HG03095 (cell line): ENCODE data around the gene NUTF2.
"Not testable (repeated sequence)": the region's sequence is repeated elsewhere in the genome, so short reads cannot be mapped to it uniquely, and the experiment has no call there.

ENCODE experiments used
- ATAC-seq: cut with Tn5 transposase; IDR thresholded peaks from one replicate; pipeline ENCODE4 v1.9.1; 2021; ENCODE audit warnings: moderate library complexity; ENCODE audit not compliant: unreplicated experiment

Gene NUTF2

GRCh38 chr16:67837190-67837589 is 9.5 kb upstream of the NUTF2 start:
- ATAC-seq = not testable (repeated sequence)

DNA sequence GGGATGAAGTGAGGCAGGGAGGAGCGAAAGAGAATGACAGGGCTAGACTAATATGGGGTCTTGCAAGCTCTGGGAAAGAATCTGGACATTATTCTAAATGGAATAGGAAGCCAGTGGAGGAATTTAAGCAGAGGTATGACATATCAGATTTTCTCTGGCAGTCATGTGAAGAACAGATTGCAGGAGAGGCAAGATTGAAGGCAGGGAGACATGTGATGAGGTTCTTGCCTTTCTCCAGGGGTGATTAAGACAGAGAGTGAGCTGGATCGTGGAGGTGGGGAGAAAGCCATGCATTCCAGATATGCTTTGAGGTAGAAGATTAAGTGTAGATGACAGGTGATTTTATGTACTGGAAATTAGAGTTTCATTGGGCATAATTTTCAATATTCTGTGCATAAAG is 8.9 kb upstream of the NUTF2 start:
- no peak for ATAC-seq

- ATAC-seq = no peak
Observed at GRCh38 chr16:67841198-67841815, 5.4 kb upstream of the NUTF2 start.

GRCh38 chr16:67841816-67842508 is 4.8 kb upstream of the NUTF2 start, which contains the start of gene THAP11:
THAP11 (plus strand) TSS chr16:67842320; CDS start chr16:67842555, 235 bp downstream.
- peak; percentile 40 for ATAC-seq

GRCh38 chr16:67842509-67843342 is 4.0 kb upstream of the NUTF2 start:
- ATAC-seq = no peak

DNA sequence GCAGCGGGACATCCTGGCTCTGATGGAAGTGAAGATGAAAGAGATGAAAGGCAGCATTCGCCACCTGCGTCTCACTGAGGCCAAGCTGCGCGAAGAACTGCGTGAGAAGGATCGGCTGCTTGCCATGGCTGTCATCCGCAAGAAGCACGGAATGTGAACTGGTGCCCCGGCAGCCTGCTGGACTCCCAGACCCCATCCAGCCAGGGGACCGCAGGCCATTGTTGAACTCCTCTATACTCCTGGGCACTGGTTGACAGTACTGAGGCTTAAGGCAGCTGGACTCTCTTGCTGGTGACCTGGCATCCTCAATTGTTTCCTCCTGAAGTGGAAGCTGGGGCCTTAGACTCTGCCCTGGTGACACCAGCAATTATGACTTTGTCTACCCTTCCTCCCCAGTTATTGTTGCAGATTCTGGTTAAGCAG is 3.4 kb upstream of the NUTF2 start:
- ATAC-seq = no peak

DNA sequence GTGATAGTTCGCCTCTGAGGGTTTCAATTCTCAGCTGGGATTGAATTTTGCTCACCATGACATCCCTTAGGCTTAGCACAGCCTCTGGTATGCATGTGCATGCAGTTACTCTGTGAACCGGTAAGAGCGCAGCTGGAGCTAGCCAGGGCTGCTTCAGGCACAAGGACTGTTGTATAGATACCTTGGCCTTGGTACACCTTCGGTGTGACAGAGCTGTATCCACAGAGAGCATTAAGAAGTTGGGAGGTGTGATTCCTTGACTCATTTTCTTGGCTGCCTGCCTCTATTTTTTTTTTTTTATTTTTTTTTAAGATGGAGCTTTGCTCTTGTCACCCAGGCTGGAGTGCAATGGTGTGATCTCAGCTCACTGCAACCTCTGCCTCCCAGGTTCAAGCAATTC is 2.2 kb upstream of the NUTF2 start:
- no peak for ATAC-seq

- no peak for ATAC-seq
Observed at GRCh38 chr16:67845291-67846062, 1.3 kb upstream of the NUTF2 start.

DNA sequence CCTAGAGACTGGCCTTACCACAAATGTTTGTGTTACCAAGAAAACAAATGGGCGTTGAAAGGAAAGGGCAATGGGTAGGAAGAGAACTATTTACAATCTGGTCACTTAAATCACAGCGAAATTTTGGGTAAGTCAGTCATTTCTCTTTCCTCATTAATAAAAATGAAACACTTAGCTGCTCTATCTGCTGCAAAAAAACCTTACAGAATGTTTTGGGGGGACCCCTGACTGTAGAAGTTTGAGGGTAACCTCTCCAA is 742 bp upstream of the NUTF2 start:
- no peak for ATAC-seq

- peak; percentile 25 for ATAC-seq
Observed at GRCh38 chr16:67847064-67847861, 530 bp downstream of the NUTF2 start, which contains the start of gene CENPT. CENPT (minus strand) TSS chr16:67847693; CDS start chr16:67833859, 13,834 bp downstream.

- ATAC-seq = no peak
Observed at GRCh38 chr16:67848118-67848517, 1.4 kb downstream of the NUTF2 start.

DNA sequence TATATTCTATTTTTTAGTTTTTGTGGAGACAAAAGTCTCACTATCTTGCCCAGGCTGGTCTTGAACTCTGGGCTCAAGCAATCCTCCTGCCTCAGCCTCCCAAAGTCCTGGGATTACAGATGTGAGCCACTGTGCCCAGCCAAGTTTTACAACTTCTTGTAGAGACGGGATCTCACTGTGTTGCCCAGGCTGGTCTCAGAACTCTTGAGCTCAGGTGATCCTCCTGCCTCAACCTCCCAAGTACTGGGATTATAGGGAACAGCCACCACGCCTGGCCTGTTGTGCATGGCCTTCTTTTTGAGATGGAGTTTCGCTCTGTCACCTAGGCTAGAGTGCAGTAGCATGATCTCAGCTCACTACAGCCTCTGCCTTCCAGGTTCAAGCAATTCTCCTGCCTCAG is 6.9 kb downstream of the NUTF2 start:
- ATAC-seq = no peak

GRCh38 chr16:67855789-67856188 is 9.1 kb downstream of the NUTF2 start:
- no peak for ATAC-seq

DNA sequence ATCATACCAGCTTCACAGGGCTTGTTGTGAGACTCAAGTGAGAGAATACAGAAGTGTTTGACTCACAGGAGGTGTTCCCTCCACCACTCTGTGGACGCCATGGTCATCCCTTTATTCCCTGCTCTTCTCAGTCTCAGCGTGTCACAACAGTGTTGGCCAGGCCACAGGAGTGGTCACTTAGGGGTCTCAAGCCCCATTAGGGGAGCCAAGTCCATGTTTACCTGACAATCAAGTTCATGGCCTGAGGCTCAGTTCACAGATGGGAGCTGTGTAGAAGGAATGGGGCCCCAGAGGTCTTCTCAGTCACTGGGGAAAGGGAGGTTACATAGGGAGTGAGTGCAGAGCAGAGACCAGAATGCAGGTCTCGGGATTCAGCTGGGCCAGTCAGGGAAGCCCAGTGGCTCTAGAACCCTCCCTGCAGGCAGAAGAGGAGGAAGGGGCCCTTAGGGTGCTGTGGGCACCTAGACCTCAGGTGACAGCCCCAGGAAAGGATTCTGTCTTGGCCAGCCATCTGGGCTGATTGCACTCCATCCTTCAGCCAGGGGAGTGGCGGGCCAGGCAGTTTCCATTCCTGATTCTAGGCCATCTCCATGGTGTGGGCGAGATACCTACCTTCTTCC is 10.3 kb downstream of the NUTF2 start:
- no peak for ATAC-seq

DNA sequence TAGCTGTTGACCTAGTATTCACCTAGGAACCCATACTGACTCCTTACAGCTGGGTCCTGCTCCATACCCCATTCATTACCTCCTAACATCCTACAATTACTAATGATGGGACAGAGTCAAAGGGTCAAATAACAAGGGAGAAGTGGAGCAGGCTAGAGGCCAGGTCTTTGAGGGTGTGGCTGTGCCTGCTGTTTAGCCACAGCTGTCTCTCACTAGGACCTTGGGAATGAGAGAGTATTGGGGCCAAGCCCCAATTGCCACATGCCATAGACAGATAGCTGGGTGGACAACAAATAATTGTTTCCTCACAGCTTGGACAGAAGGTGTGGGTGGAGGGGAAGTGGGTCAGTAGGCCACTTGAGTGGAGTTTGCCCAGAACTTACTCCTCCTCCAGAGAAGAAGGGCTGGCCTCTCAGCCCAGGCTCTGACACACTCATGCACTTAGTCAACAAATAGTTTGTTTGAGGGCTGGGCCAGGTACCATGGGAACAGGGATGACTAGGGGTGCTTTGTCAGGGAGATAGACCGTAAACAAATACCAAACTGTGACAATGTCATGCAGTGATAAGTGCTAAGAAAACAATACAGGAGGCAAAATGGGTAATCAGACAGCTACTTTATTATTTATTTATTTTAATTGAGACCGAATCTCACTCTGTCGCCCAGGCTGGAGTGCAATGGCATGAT is 11.0 kb downstream of the NUTF2 start:
- ATAC-seq = no peak

DNA sequence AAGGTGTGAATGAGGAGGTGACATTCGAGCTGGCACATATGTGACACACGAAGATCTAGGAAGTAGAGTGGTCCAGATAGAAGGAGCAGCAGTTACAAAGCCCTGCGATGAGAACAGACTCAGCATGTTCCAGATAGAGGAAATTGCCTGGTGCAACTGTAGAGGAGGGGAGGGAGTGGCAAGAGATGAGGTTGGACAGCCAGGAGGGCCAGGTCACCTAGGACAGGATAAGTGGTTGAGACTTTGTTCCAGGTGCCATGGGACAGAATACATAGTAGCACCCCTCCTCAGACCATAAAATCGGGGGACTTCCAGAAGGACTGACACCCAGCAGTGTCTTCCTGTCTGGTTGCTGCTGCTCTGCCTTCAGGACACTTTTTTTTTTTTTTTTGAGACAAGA is 11.8 kb downstream of the NUTF2 start:
- no peak for ATAC-seq

- no peak for ATAC-seq
Observed at GRCh38 chr16:67860589-67861398, 14.1 kb downstream of the NUTF2 start.

GRCh38 chr16:67861877-67862276 is 15.1 kb downstream of the NUTF2 start:
- no peak for ATAC-seq
